ENCODE results near the gene BMX.

BMX gene

GRCh38 chrX:15505101-15505500 is 4.5 kb downstream of the BMX start:
- no peak overlapping the region for H3K27ac ChIP-seq
- H3K9me3 ChIP-seq (ENCODE audit: severe bottlenecking), result no peaks in the 10 kb centered on the region
- no peak for TF ChIP-seq CTCF (IDR thresholded peaks at IDR 0.05; ENCODE audit: low read depth, low read length)
- no peaks in the 10 kb centered on the region for H3K36me3 ChIP-seq
- no peak for DNase-seq
- peaks cover 34% of the 10 kb centered on the region for H3K27me3 ChIP-seq (ENCODE audit: insufficient read depth, low read depth, severe bottlenecking)
- no peak overlapping the region for H3K4me3 ChIP-seq (ENCODE audit: low read depth, low read length)

GRCh38 chrX:15507005-15507404 is 6.4 kb downstream of the BMX start:
- no peak for TF ChIP-seq CTCF (IDR thresholded peaks at IDR 0.05; ENCODE audit: low read depth, low read length)
- Histone ChIP-seq H3K36me3 (no peaks in the 10 kb centered on the region), H3K27ac (no peak overlapping the region), H3K4me3 (ENCODE audit: low read depth, low read length) (no peak overlapping the region), H3K9me3 (ENCODE audit: severe bottlenecking) (no peaks in the 10 kb centered on the region), H3K27me3 (ENCODE audit: insufficient read depth, low read depth, severe bottlenecking) (peaks cover 26% of the 10 kb centered on the region)
- DNase-seq, result no peak

- H3K9me3 ChIP-seq (ENCODE audit: severe bottlenecking), result no peaks in the 10 kb centered on the region
- H3K27ac ChIP-seq, result no peak overlapping the region
- H3K4me3 ChIP-seq (ENCODE audit: low read depth, low read length), result no peak overlapping the region
- no peaks in the 10 kb centered on the region for H3K36me3 ChIP-seq
- peaks cover 25% of the 10 kb centered on the region for H3K27me3 ChIP-seq (ENCODE audit: insufficient read depth, low read depth, severe bottlenecking)
- DNase-seq, result no peak
- TF ChIP-seq CTCF (IDR thresholded peaks at IDR 0.05; ENCODE audit: low read depth, low read length), result no peak
Measured at GRCh38 chrX:15509845-15510244, 9.2 kb downstream of the BMX start.

- H3K36me3 ChIP-seq, result no peaks in the 10 kb centered on the region
- H3K9me3 ChIP-seq (ENCODE audit: severe bottlenecking), result no peaks in the 10 kb centered on the region
- DNase-seq, result no peak
- H3K27me3 ChIP-seq (ENCODE audit: insufficient read depth, low read depth, severe bottlenecking), result peaks cover 22% of the 10 kb centered on the region
- no peak for TF ChIP-seq CTCF (IDR thresholded peaks at IDR 0.05; ENCODE audit: low read depth, low read length)
- H3K27ac ChIP-seq, result no peak overlapping the region
- H3K4me3 ChIP-seq (ENCODE audit: low read depth, low read length), result no peak overlapping the region
Measured at GRCh38 chrX:15511563-15511962, 11.0 kb downstream of the BMX start.

- peaks cover 14% of the 10 kb centered on the region for H3K27me3 ChIP-seq (ENCODE audit: insufficient read depth, low read depth, severe bottlenecking)
- H3K4me3 ChIP-seq (ENCODE audit: low read depth, low read length), result no peak overlapping the region
- no peak overlapping the region for H3K27ac ChIP-seq
- H3K36me3 ChIP-seq, result no peaks in the 10 kb centered on the region
- no peak for TF ChIP-seq CTCF (IDR thresholded peaks at IDR 0.05; ENCODE audit: low read depth, low read length)
- DNase-seq, result no peak
- no peaks in the 10 kb centered on the region for H3K9me3 ChIP-seq (ENCODE audit: severe bottlenecking)
Measured at GRCh38 chrX:15512401-15512965, 11.9 kb downstream of the BMX start.

GRCh38 chrX:15514279-15514678 is 13.7 kb downstream of the BMX start:
- Histone ChIP-seq H3K36me3 (no peaks in the 10 kb centered on the region), H3K4me3 (ENCODE audit: low read depth, low read length) (no peak overlapping the region), H3K9me3 (ENCODE audit: severe bottlenecking) (no peaks in the 10 kb centered on the region), H3K27me3 (ENCODE audit: insufficient read depth, low read depth, severe bottlenecking) (peaks cover 7% of the 10 kb centered on the region), H3K27ac (no peak overlapping the region)
- no peak for TF ChIP-seq CTCF (IDR thresholded peaks at IDR 0.05; ENCODE audit: low read depth, low read length)
- no peak for DNase-seq

All from WERI-Rb-1 (cell line).